ACC112 (cell line): ENCODE data around the gene BACH1.

Experiments
- H2AFZ ChIP-seq: fragments of 200-600 bp; sonication (generic); one replicate; pipeline ENCODE4 v1.6.0; 2017; ENCODE audit warnings: antibody characterized with exemption, low read length; ENCODE audit not compliant: unreplicated experiment
- H3K27ac ChIP-seq: fragments of 200-600 bp; sonication (generic); 2 replicates; pipeline ENCODE4 v1.5.1; 2014; ENCODE audit warnings: low read depth, mild to moderate bottlenecking, antibody characterized with exemption, low read length, moderate library complexity
- H3K27me3 ChIP-seq: fragments of 200-600 bp; sonication (generic); 2 replicates; pipeline ENCODE4 v1.6.1; 2014; ENCODE audit warnings: mild to moderate bottlenecking, antibody characterized with exemption, low read length, moderate library complexity, mixed read lengths; ENCODE audit not compliant: insufficient read depth
- H3K36me3 ChIP-seq: fragments of 200-600 bp; sonication (generic); 2 replicates; pipeline ENCODE4 v1.6.1; 2016; ENCODE audit warnings: mild to moderate bottlenecking, antibody characterized with exemption, low read length, moderate library complexity, mixed read lengths; ENCODE audit not compliant: insufficient read depth
- H3K4me1 ChIP-seq: fragments of 200-600 bp; sonication (generic); one replicate; pipeline ENCODE4 v1.6.1; 2016; ENCODE audit warnings: low read length, mixed read lengths; ENCODE audit not compliant: insufficient read depth, unreplicated experiment, control insufficient read depth
- H3K4me3 ChIP-seq: fragments of 200-600 bp; sonication (generic); 2 replicates; pipeline ENCODE4 v1.5.1; 2014; ENCODE audit warnings: mild to moderate bottlenecking, low read depth, low read length
- H3K79me2 ChIP-seq: fragments of 200-600 bp; sonication (generic); one replicate; pipeline ENCODE4 v1.6.0; 2016; ENCODE audit warnings: low read length; ENCODE audit not compliant: control insufficient read depth, unreplicated experiment, insufficient read depth

The BACH1 gene

GRCh38 chr21:29377266-29377665, 78.5 kb downstream of the BACH1 start:
- peaks cover 13% of the 10 kb centered on the region for H3K4me1 ChIP-seq
- peaks cover 13% of the 10 kb centered on the region; the same call in 1 of the 2 replicates for H3K36me3 ChIP-seq
- H3K4me3 ChIP-seq = no peak overlapping the region
- no peak overlapping the region for H2AFZ ChIP-seq
- no peaks in the 10 kb centered on the region for H3K27me3 ChIP-seq
- H3K27ac ChIP-seq = no peak overlapping the region
- H3K79me2 ChIP-seq = no peaks in the 10 kb centered on the region

DNA sequence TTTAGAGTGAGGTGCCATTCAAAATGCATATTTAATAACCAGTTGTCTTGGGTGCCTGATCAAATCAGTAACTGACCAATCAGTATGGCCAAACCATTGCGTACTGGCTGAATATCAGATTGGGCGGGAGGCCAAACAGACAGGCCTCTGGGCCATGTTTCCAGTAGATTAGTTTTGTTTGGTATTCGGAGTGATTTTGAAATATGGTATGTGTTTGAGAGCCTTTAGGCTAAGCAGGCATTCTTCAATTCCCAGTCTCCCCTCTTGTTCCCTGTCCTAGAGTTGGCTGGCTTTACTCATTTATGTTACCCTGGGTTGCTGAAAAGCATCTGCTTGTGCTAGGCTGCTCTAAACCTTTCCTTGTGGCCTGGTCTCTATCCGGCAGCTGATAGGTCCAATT, 80.1 kb downstream of the BACH1 start:
- Histone ChIP-seq H2AFZ (no peak overlapping the region), H3K4me1 (peaks cover 14% of the 10 kb centered on the region), H3K79me2 (no peaks in the 10 kb centered on the region), H3K27me3 (no peaks in the 10 kb centered on the region), H3K36me3 (peaks cover 9% of the 10 kb centered on the region; the same call in 1 of the 2 replicates), H3K4me3 (no peak overlapping the region), H3K27ac (no peak overlapping the region)

DNA sequence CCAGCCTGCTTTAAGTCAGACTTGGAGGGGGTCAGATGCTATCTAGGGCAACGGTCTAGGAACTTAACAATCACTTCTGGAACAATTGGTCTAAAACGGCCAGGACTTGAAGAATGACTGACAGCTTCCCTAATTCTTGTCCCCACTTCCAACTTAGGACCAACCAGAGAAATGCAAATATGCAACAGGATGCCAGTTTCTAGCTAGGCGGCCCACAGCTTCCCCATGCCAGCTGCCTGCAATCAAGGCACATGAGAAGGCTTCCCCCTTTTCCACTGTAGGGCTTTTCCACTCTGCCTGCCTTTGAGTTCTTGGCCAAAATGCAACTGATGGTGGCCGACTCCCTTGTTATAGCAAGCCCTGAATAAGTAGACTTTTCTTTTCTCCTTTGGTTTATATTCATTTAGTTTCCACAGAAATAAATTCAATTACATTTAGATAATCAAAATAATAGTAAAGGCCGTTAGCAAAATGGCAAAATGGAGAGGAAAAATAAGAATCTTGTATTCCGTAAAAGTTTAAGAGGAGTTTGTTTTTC, 80.9 kb downstream of the BACH1 start:
- Histone ChIP-seq H3K36me3 (peaks cover 9% of the 10 kb centered on the region; the same call in 1 of the 2 replicates), H3K4me3 (no peak overlapping the region), H3K79me2 (no peaks in the 10 kb centered on the region), H3K27me3 (no peaks in the 10 kb centered on the region), H3K27ac (no peak overlapping the region), H2AFZ (no peak overlapping the region), H3K4me1 (peaks cover 14% of the 10 kb centered on the region)

GRCh38 chr21:29382030-29382654, 83.4 kb downstream of the BACH1 start:
- peaks cover 9% of the 10 kb centered on the region; the same call in 1 of the 2 replicates for H3K36me3 ChIP-seq
- no peak overlapping the region for H3K27ac ChIP-seq
- H3K4me1 ChIP-seq = peaks cover 14% of the 10 kb centered on the region
- H3K27me3 ChIP-seq = no peaks in the 10 kb centered on the region
- no peak overlapping the region for H3K4me3 ChIP-seq
- H3K79me2 ChIP-seq = no peaks in the 10 kb centered on the region
- H2AFZ ChIP-seq = no peak overlapping the region

GRCh38 chr21:29384683-29385359, 86.1 kb downstream of the BACH1 start:
- Histone ChIP-seq H3K79me2 (no peaks in the 10 kb centered on the region), H3K27ac (no peak overlapping the region), H3K27me3 (no peaks in the 10 kb centered on the region), H3K4me1 (peaks cover 14% of the 10 kb centered on the region), H3K4me3 (no peak overlapping the region), H3K36me3 (no peaks in the 10 kb centered on the region), H2AFZ (no peak overlapping the region)

GRCh38 chr21:29385934-29386520, 87.3 kb downstream of the BACH1 start:
- Histone ChIP-seq H3K4me3 (no peak overlapping the region), H3K36me3 (no peaks in the 10 kb centered on the region), H3K27me3 (no peaks in the 10 kb centered on the region)

GRCh38 chr21:29386803-29387202, 88.1 kb downstream of the BACH1 start:
- Histone ChIP-seq H2AFZ (no peak overlapping the region), H3K4me3 (no peak overlapping the region), H3K27me3 (no peaks in the 10 kb centered on the region), H3K27ac (no peak overlapping the region), H3K79me2 (no peaks in the 10 kb centered on the region), H3K36me3 (no peaks in the 10 kb centered on the region), H3K4me1 (peaks cover 6% of the 10 kb centered on the region)

More at GRCh38 chr21:29385934-29386520, 87.3 kb downstream of the BACH1 start:
- Histone ChIP-seq H2AFZ (no peak overlapping the region), H3K4me1 (peaks cover 13% of the 10 kb centered on the region), H3K27ac (no peak overlapping the region), H3K79me2 (no peaks in the 10 kb centered on the region)

DNA sequence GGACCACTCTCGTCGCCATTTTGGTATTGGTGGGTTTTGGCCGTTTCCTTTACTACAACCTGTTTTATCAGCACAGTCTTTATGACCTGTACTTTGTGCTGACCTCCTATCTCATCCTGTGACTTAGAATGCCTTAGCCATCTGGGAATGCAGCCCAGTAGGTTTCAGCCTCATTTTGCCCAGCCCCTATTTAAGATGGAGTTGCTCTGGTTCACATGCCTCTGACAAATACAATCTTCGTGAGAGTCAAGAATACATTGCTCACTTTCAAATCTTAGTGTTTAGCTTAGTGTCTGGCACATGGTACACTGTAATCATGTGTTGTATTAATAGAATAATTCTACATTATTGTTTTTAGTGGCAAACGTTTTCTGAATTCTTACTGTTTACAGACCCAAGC, 88.9 kb downstream of the BACH1 start:
- no peaks in the 10 kb centered on the region for H3K4me1 ChIP-seq
- no peak overlapping the region for H3K4me3 ChIP-seq
- no peaks in the 10 kb centered on the region for H3K27me3 ChIP-seq
- H3K36me3 ChIP-seq = no peaks in the 10 kb centered on the region
- H3K27ac ChIP-seq = no peak overlapping the region
- no peak overlapping the region for H2AFZ ChIP-seq
- no peaks in the 10 kb centered on the region for H3K79me2 ChIP-seq

DNA sequence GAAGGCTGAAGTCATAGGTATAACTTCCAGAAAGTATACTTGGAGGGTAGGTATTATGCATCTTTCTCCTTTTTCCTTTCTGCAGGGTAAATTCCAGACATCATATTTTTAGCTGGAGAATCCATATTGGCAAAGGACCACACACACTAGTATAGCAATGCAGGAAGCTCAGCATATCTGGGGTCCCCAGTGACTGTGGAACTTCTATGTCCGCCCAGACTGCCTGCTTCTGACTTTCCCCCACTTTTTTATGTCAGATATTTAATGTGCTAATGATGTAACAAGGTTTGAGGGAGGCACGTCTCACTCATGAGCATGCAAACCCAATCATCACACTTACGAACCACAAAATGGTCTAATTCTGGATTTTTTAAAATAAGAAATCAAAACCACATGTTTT, 90.4 kb downstream of the BACH1 start:
- Histone ChIP-seq H3K36me3 (no peaks in the 10 kb centered on the region), H3K79me2 (no peaks in the 10 kb centered on the region), H3K27me3 (no peaks in the 10 kb centered on the region), H3K4me1 (no peaks in the 10 kb centered on the region), H3K4me3 (no peak overlapping the region), H2AFZ (no peak overlapping the region), H3K27ac (no peak overlapping the region)

DNA sequence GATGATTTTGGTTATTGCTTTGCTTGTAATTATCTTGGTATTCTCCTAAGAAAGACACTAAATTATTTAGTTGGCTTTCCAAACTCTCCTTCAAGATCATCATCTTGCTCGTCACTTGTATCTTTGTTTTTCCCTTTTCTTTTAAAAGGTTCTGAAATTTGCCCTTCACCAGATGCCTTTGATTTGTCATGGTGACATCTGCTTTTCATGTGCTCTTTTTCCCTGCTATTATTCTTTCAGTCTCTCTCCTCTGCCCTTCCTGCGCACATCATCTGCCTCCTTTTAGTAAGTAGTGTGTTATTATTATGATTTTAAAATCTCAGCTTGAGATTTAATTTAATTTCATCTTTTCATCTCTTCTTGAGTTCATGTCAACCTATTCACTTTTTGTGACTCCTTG, 92.1 kb downstream of the BACH1 start:
- Histone ChIP-seq H2AFZ (no peak overlapping the region), H3K4me3 (no peak overlapping the region), H3K27me3 (no peaks in the 10 kb centered on the region), H3K4me1 (no peaks in the 10 kb centered on the region), H3K79me2 (no peaks in the 10 kb centered on the region), H3K36me3 (no peaks in the 10 kb centered on the region), H3K27ac (no peak overlapping the region)
